Spinal cord (tissue), 10 donors: ENCODE measurements around the gene HEXA. TPM values are rescaled to one million over a fixed set of nuclear protein-coding genes. Genes with fewer than 3 reads are reported as not detected.

Experiments
- DNase-seq, 6 donors: peaks; one replicate each; pipeline versions ENCODE4 v3.0.0 to v3.0.0-alpha.2; 2013 to 2015; ENCODE audit warnings: low spot score in 6 of 6, low read depth in 4 of 6
- H3K27ac ChIP-seq: one replicate; pipeline ENCODE4 v1.5.1; 2013; ENCODE audit warnings: low read depth, low read length, control low read depth
- H3K27me3 ChIP-seq: one replicate; pipeline ENCODE4 v1.6.1; 2013; ENCODE audit warnings: low read length; ENCODE audit not compliant: control insufficient read depth, insufficient read depth
- H3K36me3 ChIP-seq: one replicate; pipeline ENCODE4 v1.6.1; 2013; ENCODE audit warnings: low read length; ENCODE audit not compliant: control insufficient read depth, insufficient read depth
- H3K4me1 ChIP-seq: one replicate; pipeline ENCODE4 v1.6.1; 2013; ENCODE audit warnings: low read length; ENCODE audit not compliant: control insufficient read depth, insufficient read depth
- H3K4me3 ChIP-seq: one replicate; pipeline ENCODE4 v1.5.1; 2013; ENCODE audit warnings: low read depth, low read length, control low read depth
- H3K9me3 ChIP-seq: one replicate; pipeline ENCODE4 v1.6.1; 2013; ENCODE audit warnings: low read length; ENCODE audit not compliant: control insufficient read depth, insufficient read depth
- WGBS: methylation state at CpG from one replicate; pipeline ENCODE4 v1.1.5; 2013; ENCODE audit warnings: missing lambda C conversion rate; ENCODE audit not compliant: insufficient coverage; 5-methylcytosine and 5-hydroxymethylcytosine counted together
- polyA plus RNA-seq, 2 donors: library from polyadenylated mRNA; unstranded; fragments of 120-200 nt; gene quantifications; one replicate each; pipeline ENCODE4 v1.2.1, GENCODE V29; 2013; ENCODE audit not compliant: insufficient read length in 2 of 2
- total RNA-seq, 2 donors: library from RNA; depleted of rRNA in 1 of 2; stranded (reverse); fragments of 120-200 nt in 1 of 2; fragments of >200 nt in 1 of 2; gene quantifications; one replicate each; pipeline versions ENCODE4 v1.2.3 to v1.2.4, GENCODE V29; 2013 to 2014
- donor health status: healthy.

Gene HEXA
- total and polyA plus RNA-seq, 4 donors, result 52.8 to 108 (median 73.3) TPM

DNA sequence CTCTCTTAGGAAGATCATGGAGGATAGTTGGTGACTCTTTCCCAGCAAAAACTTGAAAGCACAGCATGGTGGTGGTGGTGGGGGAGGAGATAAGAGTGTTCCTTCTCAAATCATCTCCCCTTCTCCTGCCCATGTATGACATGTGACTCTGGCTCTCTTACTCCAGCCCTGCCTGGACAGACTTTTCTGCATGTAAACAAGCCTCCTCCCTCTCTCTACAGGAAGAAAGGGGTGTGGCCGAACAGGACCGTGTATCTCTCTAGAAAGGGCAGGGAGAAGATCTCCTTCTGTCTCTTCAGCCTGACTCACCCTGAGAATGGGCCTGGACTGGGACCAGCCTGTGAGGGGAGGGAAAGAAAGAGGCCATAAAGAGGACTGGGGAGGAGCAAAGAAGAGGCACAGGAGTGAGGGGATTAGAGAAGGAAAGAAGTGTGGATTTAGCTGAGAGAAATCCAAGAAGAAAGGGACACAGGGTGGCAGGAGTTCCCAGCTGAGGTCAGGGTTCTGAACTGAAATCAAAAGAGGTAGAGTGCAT, 57.3 kb downstream of the HEXA start:
- Histone ChIP-seq H3K27me3 (no peaks in the 10 kb centered on the region), H3K36me3 (no peaks in the 10 kb centered on the region), H3K27ac (no peak overlapping the region), H3K4me1 (peaks cover 16% of the 10 kb centered on the region), H3K4me3 (no peak overlapping the region), H3K9me3 (no peaks in the 10 kb centered on the region)
- no CpG with 5 or more reads among the region's 2 CpGs for WGBS
- peak in 1 of 6 donors; percentile 5 for DNase-seq

DNA sequence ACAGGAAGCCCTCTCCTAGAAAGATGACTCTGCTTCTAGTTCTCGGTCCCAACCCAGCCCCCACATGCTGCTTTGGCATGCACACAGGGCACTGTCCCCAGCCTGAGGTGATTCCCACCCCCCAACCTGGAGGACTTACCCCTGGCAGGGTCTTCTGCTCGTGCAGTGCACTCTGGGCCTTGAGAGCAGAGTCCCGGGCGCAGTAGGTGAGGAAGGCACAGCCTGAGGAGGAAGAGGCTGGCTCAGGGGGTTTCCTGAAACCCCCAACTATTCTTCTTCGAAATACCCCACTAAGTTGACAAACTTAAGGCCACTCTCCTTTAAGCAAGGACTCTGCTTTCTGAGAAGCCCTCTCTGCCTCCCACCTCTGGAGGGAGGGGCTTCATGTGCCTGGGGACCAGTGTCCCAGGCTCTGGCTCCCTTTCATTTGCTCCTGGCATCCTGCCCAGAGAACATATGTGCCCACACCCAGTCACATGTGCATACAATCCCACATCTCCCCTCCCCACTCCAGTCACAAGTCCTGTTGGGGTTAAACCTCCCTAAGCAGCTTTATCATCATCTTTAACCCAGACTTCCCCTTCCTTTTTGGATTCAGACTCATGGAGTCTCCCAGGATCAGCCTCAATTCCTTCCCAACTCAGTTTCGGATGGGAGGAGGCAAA, 60.0 kb downstream of the HEXA start:
- peak in 2 of 6 donors; percentile 76 for DNase-seq
- Histone ChIP-seq H3K27ac (no peak overlapping the region), H3K9me3 (no peaks in the 10 kb centered on the region), H3K4me3 (no peak overlapping the region), H3K27me3 (no peaks in the 10 kb centered on the region), H3K4me1 (peaks cover 19% of the 10 kb centered on the region), H3K36me3 (no peaks in the 10 kb centered on the region)
- 75% methylated on average over 4 of the region's 6 CpGs for WGBS

DNA sequence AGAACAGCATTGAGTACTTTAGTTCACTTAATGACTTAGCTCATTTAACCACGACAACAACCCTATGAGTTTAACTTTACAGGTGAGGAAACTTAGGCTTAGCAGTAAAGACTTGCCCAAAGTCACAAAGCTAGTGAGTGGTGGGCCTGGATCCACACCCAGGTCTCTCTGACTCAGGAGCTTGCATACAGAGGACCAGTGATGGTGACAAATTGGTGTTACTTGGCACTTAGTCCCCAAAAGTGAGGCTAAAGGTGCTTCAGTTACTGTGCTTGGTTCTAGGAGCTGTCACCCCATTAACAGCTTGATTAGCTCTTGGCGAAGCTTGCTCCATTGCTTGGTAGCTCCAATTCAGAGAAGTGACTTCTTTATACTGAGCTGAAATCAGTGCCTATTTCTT, 61.9 kb downstream of the HEXA start:
- no peaks in the 10 kb centered on the region for H3K27me3 ChIP-seq
- no peak overlapping the region for H3K27ac ChIP-seq
- WGBS, result 86% methylated on average over 1 of the region's 2 CpGs
- no peaks in the 10 kb centered on the region for H3K36me3 ChIP-seq
- no peaks in the 10 kb centered on the region for H3K9me3 ChIP-seq
- peaks cover 3% of the 10 kb centered on the region for H3K4me1 ChIP-seq
- DNase-seq, result no peak
- no peak overlapping the region for H3K4me3 ChIP-seq

DNA sequence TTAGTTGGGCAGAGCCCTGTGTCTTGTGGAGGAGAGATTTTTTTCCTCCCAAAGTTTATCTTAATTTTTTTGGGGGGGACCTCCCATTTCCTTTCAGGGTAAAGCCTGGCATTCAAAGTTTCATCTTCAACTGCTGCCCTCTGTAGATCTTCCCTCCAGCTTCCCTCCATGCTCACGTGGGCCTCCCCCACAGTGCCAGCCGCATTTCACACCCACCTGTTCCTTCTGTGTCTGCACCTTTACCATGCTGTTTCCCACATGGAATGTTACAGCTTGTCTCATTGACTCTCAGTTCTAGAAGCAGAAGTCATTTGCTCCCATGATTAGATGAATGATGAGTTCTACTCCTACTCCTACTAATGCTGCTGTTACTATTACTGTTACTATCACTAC, 62.4 kb downstream of the HEXA start:
- H3K4me3 ChIP-seq, result no peak overlapping the region
- WGBS, result 59% methylated on average over 2 of the region's 2 CpGs
- H3K27ac ChIP-seq, result no peak overlapping the region
- no peaks in the 10 kb centered on the region for H3K36me3 ChIP-seq
- H3K27me3 ChIP-seq, result no peaks in the 10 kb centered on the region
- DNase-seq, result no peak
- H3K9me3 ChIP-seq, result no peaks in the 10 kb centered on the region
- peaks cover 3% of the 10 kb centered on the region for H3K4me1 ChIP-seq

DNA sequence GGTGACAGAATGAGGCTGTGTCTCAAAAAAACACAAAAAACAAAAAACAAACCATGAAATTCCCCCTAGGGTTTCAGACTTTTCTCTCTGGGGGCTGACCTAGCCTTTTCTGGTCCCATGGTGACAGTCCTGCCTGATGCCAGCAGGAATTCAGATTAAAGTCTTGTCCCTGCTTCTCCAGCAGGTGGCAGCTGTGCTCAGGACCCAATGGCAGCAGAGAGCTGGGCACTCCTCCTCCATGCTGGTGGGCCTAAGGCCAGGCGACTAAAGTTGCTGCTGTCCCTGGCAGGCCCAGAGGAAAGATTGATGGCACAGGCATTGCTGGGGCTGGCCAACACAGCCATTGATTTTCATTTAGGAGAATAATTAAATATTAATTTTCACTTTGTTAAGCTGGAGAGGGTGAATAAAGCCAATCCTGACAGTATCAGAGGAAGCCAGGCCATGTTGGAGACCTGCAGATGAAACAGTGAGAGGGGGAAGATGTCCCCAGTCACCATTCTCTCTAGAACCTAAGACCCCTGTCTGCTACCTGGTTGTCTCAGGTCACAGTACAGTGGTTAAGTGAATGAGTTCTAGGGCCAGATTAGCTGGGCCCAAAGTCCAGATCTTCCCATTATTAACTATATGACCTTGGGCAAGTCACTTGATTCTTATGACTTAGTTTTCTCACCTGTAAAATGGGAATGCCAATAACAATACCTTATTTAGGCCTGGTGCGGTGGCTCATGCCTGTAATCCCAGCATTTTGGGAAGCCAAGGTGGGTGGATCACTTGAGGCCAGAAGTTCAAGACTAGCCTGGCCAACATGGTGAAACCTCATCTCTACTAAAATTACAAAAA, 63.0 kb downstream of the HEXA start:
- Histone ChIP-seq H3K27ac (no peak overlapping the region), H3K9me3 (no peaks in the 10 kb centered on the region), H3K36me3 (no peaks in the 10 kb centered on the region), H3K27me3 (no peaks in the 10 kb centered on the region), H3K4me1 (peaks cover 4% of the 10 kb centered on the region), H3K4me3 (no peak overlapping the region)
- no CpG with 5 or more reads among the region's 2 CpGs for WGBS
- DNase-seq, result peak in 4 of 6 donors; percentile 46 to 86 (median 63)

DNA sequence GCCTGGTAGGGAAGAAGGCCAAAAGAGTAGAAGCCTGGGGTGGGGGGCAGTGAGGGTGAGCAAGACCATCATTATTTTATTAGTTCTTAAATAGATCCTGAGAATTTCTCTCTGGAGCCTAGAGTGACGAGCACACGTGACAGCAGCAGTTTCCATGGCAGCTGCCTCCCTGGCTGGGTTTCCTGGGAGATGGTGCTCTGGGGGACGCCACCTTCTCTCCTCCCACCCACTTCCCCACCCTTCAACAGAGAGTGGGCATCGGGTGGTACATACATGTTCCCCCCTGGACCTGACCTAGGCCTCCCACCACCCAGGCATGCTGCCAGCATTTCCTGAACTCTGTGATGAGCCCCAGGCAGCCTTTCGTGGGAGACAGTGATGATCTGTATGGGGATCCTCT, 68.8 kb downstream of the HEXA start:
- H3K27me3 ChIP-seq, result no peaks in the 10 kb centered on the region
- DNase-seq, result peak in 2 of 6 donors; percentile 71 to 87
- H3K27ac ChIP-seq, result peak overlapping the region; percentile 64
- H3K36me3 ChIP-seq, result no peaks in the 10 kb centered on the region
- WGBS, result 17% methylated on average over 1 of the region's 5 CpGs
- H3K4me1 ChIP-seq, result peaks cover 32% of the 10 kb centered on the region
- H3K4me3 ChIP-seq, result no peak overlapping the region
- H3K9me3 ChIP-seq, result no peaks in the 10 kb centered on the region

DNA sequence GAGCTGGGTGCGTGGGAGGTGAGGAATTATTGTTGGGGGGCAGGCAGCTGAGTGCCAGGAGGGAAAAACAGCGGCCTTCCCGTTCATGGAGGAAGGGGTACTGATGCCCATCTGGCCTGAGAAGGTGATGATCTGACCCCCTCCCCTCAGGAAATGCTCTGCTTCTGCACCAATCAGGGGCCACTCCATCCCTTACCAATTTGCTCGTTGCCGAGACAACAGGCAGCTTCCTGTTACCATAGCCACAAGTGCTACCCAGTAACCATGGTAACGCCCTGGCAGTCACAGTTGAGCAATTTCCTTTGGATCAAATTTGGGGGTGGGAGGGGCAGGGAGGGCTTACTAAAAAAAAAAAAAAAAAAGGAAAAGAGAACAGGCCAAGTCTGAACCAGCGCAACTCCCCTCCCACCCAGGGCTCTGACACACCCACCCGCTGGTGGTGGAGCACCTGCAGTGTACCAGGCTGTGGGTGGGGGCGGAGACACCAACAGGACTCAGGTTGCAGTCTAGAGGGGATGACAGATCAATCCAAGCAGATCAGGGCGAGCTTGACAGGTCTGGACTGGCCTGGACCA, 69.5 kb downstream of the HEXA start:
- Histone ChIP-seq H3K9me3 (no peaks in the 10 kb centered on the region), H3K4me1 (peaks cover 32% of the 10 kb centered on the region), H3K27me3 (no peaks in the 10 kb centered on the region), H3K27ac (peak overlapping the region; percentile 64), H3K36me3 (no peaks in the 10 kb centered on the region), H3K4me3 (peak overlapping the region; percentile 1)
- 17% methylated on average over 2 of the region's 10 CpGs for WGBS
- peak in 5 of 6 donors; percentile 70 to 98 (median 88) for DNase-seq

DNA sequence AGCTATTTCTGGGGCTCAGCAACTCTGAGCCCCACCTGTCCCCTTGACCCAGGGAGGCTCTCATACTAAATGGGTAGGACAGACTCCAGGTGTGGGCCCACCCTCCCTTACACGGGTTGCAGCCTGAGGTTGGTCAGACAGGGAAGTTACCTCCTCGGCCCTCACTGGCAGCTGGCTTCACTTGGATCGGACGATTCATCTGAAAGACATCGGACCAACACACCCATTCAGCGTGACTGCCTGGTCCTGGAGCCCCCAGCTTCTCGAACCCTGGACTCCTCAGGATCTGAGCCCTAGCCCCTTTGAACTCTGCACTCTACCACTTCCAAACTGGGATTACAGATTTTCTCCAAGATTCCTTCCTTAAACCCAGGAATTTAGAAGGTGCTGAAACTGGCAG, 71.2 kb downstream of the HEXA start:
- Histone ChIP-seq H3K36me3 (no peaks in the 10 kb centered on the region), H3K4me1 (peaks cover 32% of the 10 kb centered on the region), H3K9me3 (no peaks in the 10 kb centered on the region), H3K27me3 (no peaks in the 10 kb centered on the region), H3K27ac (no peak overlapping the region), H3K4me3 (no peak overlapping the region)
- WGBS, result 93% methylated on average over 7 of the region's 7 CpGs
- DNase-seq, result no peak

DNA sequence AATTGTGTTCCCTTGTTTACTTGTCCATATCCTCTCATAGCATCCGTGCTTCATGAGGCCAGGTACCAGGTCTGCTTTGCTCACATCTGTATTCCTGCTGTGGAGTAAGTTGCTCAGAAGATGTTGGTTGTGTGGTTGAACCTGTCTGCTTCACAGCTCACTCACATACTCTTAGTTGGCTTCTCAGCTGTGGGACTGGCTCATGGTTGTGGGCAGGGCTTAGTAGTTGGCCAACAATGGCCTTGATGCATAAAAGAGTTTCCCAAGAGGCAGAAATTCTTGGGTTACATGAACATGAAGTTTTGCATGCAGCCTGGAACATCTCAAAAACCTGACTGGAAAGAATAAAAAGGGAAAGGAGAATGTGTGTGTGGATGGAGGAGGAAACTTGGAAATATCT, 72.9 kb downstream of the HEXA start:
- DNase-seq, result no peak
- WGBS, result no CpG with 5 or more reads among the region's 1 CpG
- H3K27ac ChIP-seq, result no peak overlapping the region
- H3K4me1 ChIP-seq, result peaks cover 32% of the 10 kb centered on the region
- no peaks in the 10 kb centered on the region for H3K27me3 ChIP-seq
- H3K36me3 ChIP-seq, result peaks cover 3% of the 10 kb centered on the region
- H3K4me3 ChIP-seq, result no peak overlapping the region
- H3K9me3 ChIP-seq, result no peaks in the 10 kb centered on the region
